ENCODE measurements around the gene QSOX2.

The QSOX2 gene

GRCh38 chr9:136255896-136256890, 10.6 kb upstream of the QSOX2 start:
- TF ChIP-seq CTCF (conservative IDR thresholded peaks at IDR 0.05; ENCODE audit: low read depth, low read length) = no peak
- Histone ChIP-seq H3K4me2 (no peak overlapping the region), H2AFZ (ENCODE audit: low read depth) (no peak overlapping the region), H3K27me3 (ENCODE audit: insufficient read depth, low read depth) (peaks cover 91% of the 10 kb centered on the region), H3K4me1 (ENCODE audit: low read depth, poor library complexity, severe bottlenecking) (no peaks in the 10 kb centered on the region), H4K20me1 (ENCODE audit: insufficient read depth) (no peaks in the 10 kb centered on the region), H3K27ac (no peak overlapping the region), H3K79me2 (ENCODE audit: insufficient read depth, low read depth) (no peaks in the 10 kb centered on the region), H3K9ac (no peak overlapping the region), H3K4me3 (IDR thresholded peaks at IDR 0.05; ENCODE audit: insufficient read depth, low read depth, low read length) (no peak overlapping the region), H3K36me3 (ENCODE audit: insufficient read depth) (no peaks in the 10 kb centered on the region)

- Histone ChIP-seq H3K36me3 (ENCODE audit: insufficient read depth) (no peaks in the 10 kb centered on the region), H3K79me2 (ENCODE audit: insufficient read depth, low read depth) (no peaks in the 10 kb centered on the region), H2AFZ (ENCODE audit: low read depth) (no peak overlapping the region), H3K27me3 (ENCODE audit: insufficient read depth, low read depth) (peaks cover 93% of the 10 kb centered on the region), H3K27ac (no peak overlapping the region), H3K4me2 (no peak overlapping the region), H4K20me1 (ENCODE audit: insufficient read depth) (no peaks in the 10 kb centered on the region), H3K4me3 (IDR thresholded peaks at IDR 0.05; ENCODE audit: insufficient read depth, low read depth, low read length) (no peak overlapping the region), H3K4me1 (ENCODE audit: low read depth, poor library complexity, severe bottlenecking) (no peaks in the 10 kb centered on the region), H3K9ac (no peak overlapping the region)
- no peak for TF ChIP-seq CTCF (conservative IDR thresholded peaks at IDR 0.05; ENCODE audit: low read depth, low read length)
These were observed 9.5 kb upstream of the QSOX2 start for GRCh38 chr9:136255166-136255538.

- H3K36me3 ChIP-seq (ENCODE audit: insufficient read depth) = no peaks in the 10 kb centered on the region
- H2AFZ ChIP-seq (ENCODE audit: low read depth) = no peak overlapping the region
- no peak for TF ChIP-seq CTCF (conservative IDR thresholded peaks at IDR 0.05; ENCODE audit: low read depth, low read length)
- H3K4me2 ChIP-seq = no peak overlapping the region
- no peak overlapping the region for H3K9ac ChIP-seq
- H3K27ac ChIP-seq = no peak overlapping the region
- H3K4me1 ChIP-seq (ENCODE audit: low read depth, poor library complexity, severe bottlenecking) = no peaks in the 10 kb centered on the region
- H3K4me3 ChIP-seq (IDR thresholded peaks at IDR 0.05; ENCODE audit: insufficient read depth, low read depth, low read length) = no peak overlapping the region
- peaks cover 93% of the 10 kb centered on the region for H3K27me3 ChIP-seq (ENCODE audit: insufficient read depth, low read depth)
- no peaks in the 10 kb centered on the region for H4K20me1 ChIP-seq (ENCODE audit: insufficient read depth)
- no peaks in the 10 kb centered on the region for H3K79me2 ChIP-seq (ENCODE audit: insufficient read depth, low read depth)
These were observed 9.0 kb upstream of the QSOX2 start for GRCh38 chr9:136254381-136255165.

GRCh38 chr9:136253246-136254130, 7.9 kb upstream of the QSOX2 start:
- Histone ChIP-seq H3K4me3 (IDR thresholded peaks at IDR 0.05; ENCODE audit: insufficient read depth, low read depth, low read length) (no peak overlapping the region), H3K27me3 (ENCODE audit: insufficient read depth, low read depth) (peaks cover 93% of the 10 kb centered on the region), H4K20me1 (ENCODE audit: insufficient read depth) (no peaks in the 10 kb centered on the region), H3K4me1 (ENCODE audit: low read depth, poor library complexity, severe bottlenecking) (no peaks in the 10 kb centered on the region), H2AFZ (ENCODE audit: low read depth) (no peak overlapping the region), H3K9ac (no peak overlapping the region), H3K36me3 (ENCODE audit: insufficient read depth) (no peaks in the 10 kb centered on the region), H3K4me2 (no peak overlapping the region), H3K79me2 (ENCODE audit: insufficient read depth, low read depth) (no peaks in the 10 kb centered on the region), H3K27ac (no peak overlapping the region)
- TF ChIP-seq CTCF (conservative IDR thresholded peaks at IDR 0.05; ENCODE audit: low read depth, low read length) = no peak
